ACC112 (cell line): ENCODE data around the gene SUDS3.

ENCODE experiments used
- H2AFZ ChIP-seq: fragments of 200-600 bp; sonication (generic); one replicate; pipeline ENCODE4 v1.6.0; 2017; ENCODE audit warnings: antibody characterized with exemption, low read length; ENCODE audit not compliant: unreplicated experiment
- H3K27ac ChIP-seq: fragments of 200-600 bp; sonication (generic); 2 replicates; pipeline ENCODE4 v1.5.1; 2014; ENCODE audit warnings: low read depth, mild to moderate bottlenecking, antibody characterized with exemption, low read length, moderate library complexity
- H3K27me3 ChIP-seq: fragments of 200-600 bp; sonication (generic); 2 replicates; pipeline ENCODE4 v1.6.1; 2014; ENCODE audit warnings: mild to moderate bottlenecking, antibody characterized with exemption, low read length, moderate library complexity, mixed read lengths; ENCODE audit not compliant: insufficient read depth
- H3K36me3 ChIP-seq: fragments of 200-600 bp; sonication (generic); 2 replicates; pipeline ENCODE4 v1.6.1; 2016; ENCODE audit warnings: mild to moderate bottlenecking, antibody characterized with exemption, low read length, moderate library complexity, mixed read lengths; ENCODE audit not compliant: insufficient read depth
- H3K4me1 ChIP-seq: fragments of 200-600 bp; sonication (generic); one replicate; pipeline ENCODE4 v1.6.1; 2016; ENCODE audit warnings: low read length, mixed read lengths; ENCODE audit not compliant: insufficient read depth, unreplicated experiment, control insufficient read depth
- H3K4me3 ChIP-seq: fragments of 200-600 bp; sonication (generic); 2 replicates; pipeline ENCODE4 v1.5.1; 2014; ENCODE audit warnings: mild to moderate bottlenecking, low read depth, low read length
- H3K79me2 ChIP-seq: fragments of 200-600 bp; sonication (generic); one replicate; pipeline ENCODE4 v1.6.0; 2016; ENCODE audit warnings: low read length; ENCODE audit not compliant: control insufficient read depth, unreplicated experiment, insufficient read depth

SUDS3 gene

GRCh38 chr12:118356809-118357256 lies 19.5 kb upstream of the SUDS3 start:
- no peak overlapping the region for H2AFZ ChIP-seq
- H3K36me3 ChIP-seq = peaks cover 5% of the 10 kb centered on the region; the same call in 1 of the 2 replicates
- peak overlapping the region; percentile 99 for H3K27ac ChIP-seq
- peaks cover 45% of the 10 kb centered on the region for H3K79me2 ChIP-seq
- no peaks in the 10 kb centered on the region for H3K27me3 ChIP-seq
- peak overlapping the region; percentile 51; the same call in 1 of the 2 replicates for H3K4me3 ChIP-seq
- peaks cover 60% of the 10 kb centered on the region for H3K4me1 ChIP-seq

- Histone ChIP-seq H3K27ac (peak overlapping the region; percentile 99), H3K36me3 (peaks cover 5% of the 10 kb centered on the region; the same call in 1 of the 2 replicates), H3K4me1 (peaks cover 63% of the 10 kb centered on the region), H3K27me3 (no peaks in the 10 kb centered on the region), H3K79me2 (peaks cover 47% of the 10 kb centered on the region), H2AFZ (no peak overlapping the region), H3K4me3 (peak overlapping the region; percentile 51; the same call in 1 of the 2 replicates)
Observed at GRCh38 chr12:118357257-118358007, 18.9 kb upstream of the SUDS3 start.

GRCh38 chr12:118358008-118358359 lies 18.4 kb upstream of the SUDS3 start:
- Histone ChIP-seq H3K79me2 (peaks cover 49% of the 10 kb centered on the region), H3K4me3 (no peak overlapping the region), H2AFZ (no peak overlapping the region)

GRCh38 chr12:118358612-118359540 lies 17.5 kb upstream of the SUDS3 start:
- peaks cover 44% of the 10 kb centered on the region for H3K79me2 ChIP-seq
- peaks cover 65% of the 10 kb centered on the region for H3K4me1 ChIP-seq
- H2AFZ ChIP-seq = no peak overlapping the region
- no peaks in the 10 kb centered on the region for H3K27me3 ChIP-seq
- peaks cover under 1% of the 10 kb centered on the region; the same call in 1 of the 2 replicates for H3K36me3 ChIP-seq
- H3K4me3 ChIP-seq = 0 out of 2 replicates have a peak overlapping the region, but pooled peaks have one; percentile 17
- peak overlapping the region; percentile 99 for H3K27ac ChIP-seq

More at GRCh38 chr12:118358008-118358359, 18.4 kb upstream of the SUDS3 start:
- no peaks in the 10 kb centered on the region for H3K27me3 ChIP-seq
- peaks cover 5% of the 10 kb centered on the region; the same call in 1 of the 2 replicates for H3K36me3 ChIP-seq
- H3K4me1 ChIP-seq = peaks cover 65% of the 10 kb centered on the region
- H3K27ac ChIP-seq = peak overlapping the region; percentile 99

GRCh38 chr12:118359541-118359915 lies 16.8 kb upstream of the SUDS3 start:
- Histone ChIP-seq H3K4me1 (peaks cover 65% of the 10 kb centered on the region), H3K79me2 (peaks cover 43% of the 10 kb centered on the region), H3K27ac (peak overlapping the region; percentile 99), H3K36me3 (no peaks in the 10 kb centered on the region), H3K27me3 (no peaks in the 10 kb centered on the region), H2AFZ (no peak overlapping the region), H3K4me3 (no peak overlapping the region)

- Histone ChIP-seq H3K27me3 (no peaks in the 10 kb centered on the region), H3K79me2 (peaks cover 30% of the 10 kb centered on the region), H3K4me3 (peak overlapping the region; percentile 26), H2AFZ (peak overlapping the region; percentile 44), H3K4me1 (peaks cover 52% of the 10 kb centered on the region), H3K27ac (peak overlapping the region; percentile 92), H3K36me3 (no peaks in the 10 kb centered on the region)
Observed at GRCh38 chr12:118361092-118361404, 15.3 kb upstream of the SUDS3 start.

- Histone ChIP-seq H3K36me3 (no peaks in the 10 kb centered on the region), H3K79me2 (peaks cover 34% of the 10 kb centered on the region), H3K4me3 (no peak overlapping the region), H2AFZ (no peak overlapping the region), H3K4me1 (peaks cover 45% of the 10 kb centered on the region), H3K27me3 (no peaks in the 10 kb centered on the region), H3K27ac (no peak overlapping the region)
Observed at GRCh38 chr12:118361889-118362288, 14.5 kb upstream of the SUDS3 start.

- Histone ChIP-seq H3K4me1 (peaks cover 12% of the 10 kb centered on the region), H3K79me2 (peaks cover 56% of the 10 kb centered on the region), H3K27me3 (no peaks in the 10 kb centered on the region), H3K27ac (no peak overlapping the region), H3K4me3 (no peak overlapping the region), H3K36me3 (no peaks in the 10 kb centered on the region), H2AFZ (no peak overlapping the region)
Observed at GRCh38 chr12:118368821-118369220, 7.5 kb upstream of the SUDS3 start.

GRCh38 chr12:118370601-118371000 lies 5.8 kb upstream of the SUDS3 start:
- Histone ChIP-seq H3K27ac (no peak overlapping the region), H3K27me3 (no peaks in the 10 kb centered on the region), H3K36me3 (no peaks in the 10 kb centered on the region), H3K4me1 (peaks cover 28% of the 10 kb centered on the region), H2AFZ (peak overlapping the region; percentile 79), H3K4me3 (peak overlapping the region; percentile 98), H3K79me2 (peaks cover 51% of the 10 kb centered on the region)

GRCh38 chr12:118371321-118372282 lies 4.8 kb upstream of the SUDS3 start:
- H3K27me3 ChIP-seq = no peaks in the 10 kb centered on the region
- peaks cover 54% of the 10 kb centered on the region for H3K79me2 ChIP-seq
- H3K4me3 ChIP-seq = peak overlapping the region; percentile 98
- H2AFZ ChIP-seq = peak overlapping the region; percentile 79
- peaks cover 32% of the 10 kb centered on the region for H3K4me1 ChIP-seq
- H3K27ac ChIP-seq = no peak overlapping the region
- no peaks in the 10 kb centered on the region for H3K36me3 ChIP-seq
